ENCODE data around the gene SRSF2.
"Not testable (repeated sequence)": the region's sequence is repeated elsewhere in the genome, so short reads cannot be mapped to it uniquely, and the experiment has no call there.

SRSF2 gene

DNA sequence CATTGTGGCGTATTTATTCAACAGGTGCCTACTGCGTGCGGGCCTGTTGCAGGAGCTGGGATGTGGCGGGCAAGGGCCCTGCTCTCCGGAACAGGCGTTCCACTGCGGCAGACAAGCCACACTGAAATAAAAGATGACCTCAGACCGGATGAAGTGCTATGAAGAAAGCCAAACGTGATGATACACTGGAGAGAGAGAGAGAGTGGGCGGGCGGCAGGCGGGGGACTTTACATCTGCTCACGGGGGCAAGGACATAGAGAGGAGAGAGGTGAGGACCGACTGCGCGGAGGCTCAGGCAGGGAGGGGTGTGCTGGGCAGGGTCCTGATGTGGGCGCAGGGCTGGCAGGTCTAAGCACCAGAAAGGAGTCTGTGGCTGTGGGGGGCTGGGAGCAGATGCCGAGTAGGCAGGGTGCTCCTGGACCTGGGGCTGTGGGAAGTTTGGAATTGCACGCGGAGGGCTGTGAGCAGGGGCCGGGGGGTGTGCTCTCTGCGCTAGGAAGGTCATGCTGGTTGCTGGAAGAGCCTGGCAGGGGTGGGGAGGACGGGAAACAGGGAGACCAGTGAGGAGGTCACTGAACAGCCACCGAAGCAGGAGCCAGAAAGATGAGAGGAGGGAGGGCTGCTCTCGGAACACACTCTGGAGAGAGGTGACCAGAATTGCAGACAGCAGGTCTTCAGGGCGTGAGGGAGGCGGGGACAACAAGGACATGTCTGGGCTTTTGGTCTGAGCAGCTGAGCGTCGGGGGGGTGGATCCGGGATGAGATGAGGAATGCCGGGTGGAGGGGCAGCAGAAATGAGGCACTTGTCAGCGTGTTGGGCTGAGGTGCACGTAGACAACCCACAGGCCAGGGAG is 36.3 kb downstream of the SRSF2 start:
- Histone ChIP-seq H3K27ac (ENCODE audit: low read depth, low read length) (peak overlapping the region; percentile 98), H3K36me3 (ENCODE audit: control insufficient read depth, insufficient read depth, low read length) (no peaks in the 10 kb centered on the region), H3K27me3 (ENCODE audit: control insufficient read depth, insufficient read depth, low read length) (no peaks in the 10 kb centered on the region), H3K9ac (ENCODE audit: low read length) (peak overlapping the region; percentile 68), H3K4me3 (ENCODE audit: low read length) (peak overlapping the region; percentile 58), H3K4me1 (ENCODE audit: control insufficient read depth, insufficient read depth, low read length) (peaks cover 63% of the 10 kb centered on the region)

- peak overlapping the region; percentile 98 for H3K27ac ChIP-seq (ENCODE audit: low read depth, low read length)
- H3K36me3 ChIP-seq (ENCODE audit: control insufficient read depth, insufficient read depth, low read length): no peaks in the 10 kb centered on the region
- peak overlapping the region; percentile 58 for H3K4me3 ChIP-seq (ENCODE audit: low read length)
- H3K27me3 ChIP-seq (ENCODE audit: control insufficient read depth, insufficient read depth, low read length): no peaks in the 10 kb centered on the region
- H3K4me1 ChIP-seq (ENCODE audit: control insufficient read depth, insufficient read depth, low read length): peaks cover 62% of the 10 kb centered on the region
- no peak overlapping the region for H3K9ac ChIP-seq (ENCODE audit: low read length)
Measured at GRCh38 chr17:76700270-76700616, 36.9 kb downstream of the SRSF2 start.

DNA sequence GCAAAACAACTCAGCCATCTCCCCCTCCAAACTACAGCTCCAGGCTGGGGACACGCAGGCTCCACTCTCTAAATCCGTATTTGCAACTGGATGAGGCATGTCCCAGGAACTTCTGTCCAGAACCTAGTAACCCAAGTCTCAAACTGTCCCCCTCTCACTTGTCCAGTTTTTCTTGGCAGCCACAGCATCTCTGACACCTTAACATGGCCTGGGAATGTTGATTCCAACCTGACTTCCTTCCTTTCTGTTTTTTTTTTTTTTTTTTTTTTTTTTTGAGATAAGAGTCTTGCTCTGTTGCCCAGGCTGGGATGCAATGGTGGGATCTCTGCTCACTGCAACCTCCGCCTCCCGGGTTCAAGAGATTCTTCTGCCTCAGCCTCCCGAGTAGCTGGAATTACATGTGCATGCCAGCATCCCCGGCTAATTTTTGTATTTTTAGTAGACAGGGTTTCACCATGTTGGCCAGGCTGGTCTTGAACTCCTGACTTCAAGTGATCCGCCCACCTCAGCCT is 38.6 kb downstream of the SRSF2 start:
- H3K4me1 ChIP-seq (ENCODE audit: control insufficient read depth, insufficient read depth, low read length): peaks cover 59% of the 10 kb centered on the region
- H3K27me3 ChIP-seq (ENCODE audit: control insufficient read depth, insufficient read depth, low read length); H3K4me3 ChIP-seq (ENCODE audit: low read length); H3K9ac ChIP-seq (ENCODE audit: low read length); H3K36me3 ChIP-seq (ENCODE audit: control insufficient read depth, insufficient read depth, low read length): not testable (repeated sequence)
- H3K27ac ChIP-seq (ENCODE audit: low read depth, low read length): peak overlapping the region; percentile 98

DNA sequence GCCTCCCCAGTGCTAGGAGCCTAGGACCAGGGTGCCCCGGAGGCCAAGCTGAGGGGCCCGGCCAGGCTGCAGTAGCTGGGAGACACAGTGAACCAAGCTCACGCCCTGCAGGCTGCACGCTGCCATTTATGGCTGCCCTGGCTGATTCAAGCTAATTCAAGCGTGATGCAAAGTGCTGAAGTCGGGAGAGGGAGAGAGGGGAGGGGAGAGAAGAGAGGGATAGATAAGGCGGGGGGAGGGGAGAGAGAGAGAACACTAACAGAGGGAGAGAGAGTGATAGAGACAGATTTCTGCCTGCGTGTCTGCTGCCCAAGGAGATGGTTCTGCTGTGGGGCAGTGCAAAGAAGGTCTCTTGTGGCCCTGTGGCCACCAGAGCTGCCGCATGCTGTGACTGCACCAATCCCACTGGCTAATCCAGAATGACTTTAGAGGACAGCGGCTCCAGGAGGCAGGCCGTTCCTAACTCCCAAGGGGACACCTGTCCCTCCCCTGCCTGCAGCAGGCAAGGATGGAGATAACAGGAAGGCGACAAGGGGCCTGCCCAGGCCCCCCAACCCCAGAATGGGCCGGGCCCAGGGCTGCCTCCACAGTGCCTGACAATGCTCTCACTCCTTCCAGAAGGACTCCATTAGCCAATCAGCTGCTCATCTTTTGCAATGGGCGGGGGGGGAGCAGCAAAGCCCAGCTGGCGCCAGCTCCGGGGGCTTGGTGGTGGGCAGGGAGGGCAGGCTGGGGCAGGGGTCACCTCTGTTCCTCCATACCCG is 39.2 kb downstream of the SRSF2 start:
- no peaks in the 10 kb centered on the region for H3K36me3 ChIP-seq (ENCODE audit: control insufficient read depth, insufficient read depth, low read length)
- no peak overlapping the region for H3K9ac ChIP-seq (ENCODE audit: low read length)
- peak overlapping the region; percentile 98 for H3K27ac ChIP-seq (ENCODE audit: low read depth, low read length)
- H3K4me1 ChIP-seq (ENCODE audit: control insufficient read depth, insufficient read depth, low read length): peaks cover 56% of the 10 kb centered on the region
- peak overlapping the region; percentile 33 for H3K4me3 ChIP-seq (ENCODE audit: low read length)
- H3K27me3 ChIP-seq (ENCODE audit: control insufficient read depth, insufficient read depth, low read length): no peaks in the 10 kb centered on the region

- Histone ChIP-seq H3K27me3 (ENCODE audit: control insufficient read depth, insufficient read depth, low read length) (no peaks in the 10 kb centered on the region), H3K4me3 (ENCODE audit: low read length) (no peak overlapping the region), H3K9ac (ENCODE audit: low read length) (no peak overlapping the region), H3K36me3 (ENCODE audit: control insufficient read depth, insufficient read depth, low read length) (no peaks in the 10 kb centered on the region), H3K4me1 (ENCODE audit: control insufficient read depth, insufficient read depth, low read length) (peaks cover 56% of the 10 kb centered on the region), H3K27ac (ENCODE audit: low read depth, low read length) (peak overlapping the region; percentile 98)
Measured at GRCh38 chr17:76696763-76697701, 40.1 kb downstream of the SRSF2 start.

- Histone ChIP-seq H3K4me1 (ENCODE audit: control insufficient read depth, insufficient read depth, low read length) (peaks cover 52% of the 10 kb centered on the region), H3K27ac (ENCODE audit: low read depth, low read length) (peak overlapping the region; percentile 77), H3K27me3 (ENCODE audit: control insufficient read depth, insufficient read depth, low read length) (no peaks in the 10 kb centered on the region), H3K36me3 (ENCODE audit: control insufficient read depth, insufficient read depth, low read length) (no peaks in the 10 kb centered on the region), H3K4me3 (ENCODE audit: low read length) (peak overlapping the region; percentile 33), H3K9ac (ENCODE audit: low read length) (peak overlapping the region; percentile 21)
Measured at GRCh38 chr17:76695059-76695831, 41.9 kb downstream of the SRSF2 start.

DNA sequence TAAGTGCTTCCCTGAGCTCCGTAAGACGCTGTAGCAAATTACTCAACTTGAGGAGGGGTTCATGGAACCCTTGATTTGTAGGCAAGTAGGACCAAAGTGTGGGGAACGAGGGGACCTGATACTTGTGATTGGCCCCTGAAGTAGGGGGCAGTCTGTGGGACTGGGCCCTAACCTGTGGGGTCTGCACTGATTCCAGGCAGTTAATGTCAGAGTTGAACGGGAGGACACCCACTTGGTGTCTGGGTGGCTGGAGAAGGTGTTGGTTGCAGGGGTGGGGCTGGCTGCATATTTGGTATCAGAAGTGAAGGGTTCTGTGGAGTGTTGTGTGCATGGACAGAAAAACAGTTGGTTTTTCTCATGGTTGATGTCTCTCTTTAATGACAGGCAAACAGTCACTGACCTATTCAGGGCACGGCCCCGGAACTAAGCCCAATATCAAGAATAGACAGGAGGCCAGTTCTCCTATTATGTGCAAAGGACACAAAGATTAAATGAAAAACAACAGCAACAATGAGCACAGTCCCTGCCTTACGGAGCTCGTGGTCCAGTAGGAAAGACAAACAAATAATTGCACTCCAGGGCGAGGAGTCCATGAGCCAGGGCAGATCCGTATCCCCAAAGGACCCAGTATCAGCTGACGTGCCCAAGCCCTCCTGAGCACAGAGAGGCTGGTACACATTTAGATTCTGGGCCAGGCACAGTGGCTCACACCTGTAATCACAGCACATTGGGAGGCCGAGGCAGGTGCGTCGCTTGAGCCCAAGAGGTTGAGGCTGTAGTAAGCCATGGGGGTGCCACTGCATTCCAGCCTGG is 45.5 kb downstream of the SRSF2 start:
- no peak overlapping the region for H3K9ac ChIP-seq (ENCODE audit: low read length)
- H3K27me3 ChIP-seq (ENCODE audit: control insufficient read depth, insufficient read depth, low read length): no peaks in the 10 kb centered on the region
- H3K4me3 ChIP-seq (ENCODE audit: low read length): no peak overlapping the region
- peaks cover 52% of the 10 kb centered on the region for H3K4me1 ChIP-seq (ENCODE audit: control insufficient read depth, insufficient read depth, low read length)
- H3K36me3 ChIP-seq (ENCODE audit: control insufficient read depth, insufficient read depth, low read length): no peaks in the 10 kb centered on the region
- peak overlapping the region; percentile 58 for H3K27ac ChIP-seq (ENCODE audit: low read depth, low read length)

DNA sequence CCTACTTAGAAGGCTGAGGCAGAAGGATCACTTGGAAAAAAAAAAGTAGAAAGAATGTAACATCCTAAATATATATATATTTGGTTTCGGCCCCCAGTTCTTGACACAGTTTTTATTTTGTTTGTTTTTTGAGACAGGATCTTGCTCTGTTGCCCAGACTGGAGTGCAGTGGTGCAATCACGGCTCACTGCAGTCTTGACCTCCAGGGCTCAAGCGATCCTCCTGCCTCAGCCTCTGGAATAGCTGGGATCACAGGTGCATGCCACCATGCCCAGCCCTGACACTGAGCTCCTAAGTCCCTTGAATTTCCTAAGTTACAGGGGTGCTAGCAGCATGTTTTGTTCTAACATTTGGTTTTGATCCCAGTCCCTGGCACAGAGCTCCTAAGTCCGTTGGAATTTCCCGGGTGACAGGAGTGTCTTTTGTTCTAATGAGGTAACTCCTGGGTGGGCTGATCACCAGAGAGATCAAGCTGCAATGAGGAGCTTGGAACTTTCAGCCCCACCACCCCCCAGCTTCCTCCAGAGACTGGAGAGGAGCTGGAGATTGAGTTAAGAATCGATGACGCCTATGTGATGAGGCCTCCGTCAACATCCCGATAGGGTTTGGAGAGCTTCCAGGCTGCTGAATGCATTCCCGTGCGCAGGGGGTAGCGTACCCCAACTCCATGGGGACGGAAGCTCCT is 46.4 kb downstream of the SRSF2 start:
- Histone ChIP-seq H3K4me1 (ENCODE audit: control insufficient read depth, insufficient read depth, low read length) (peaks cover 56% of the 10 kb centered on the region), H3K27me3 (ENCODE audit: control insufficient read depth, insufficient read depth, low read length) (no peaks in the 10 kb centered on the region), H3K9ac (ENCODE audit: low read length) (no peak overlapping the region), H3K27ac (ENCODE audit: low read depth, low read length) (peak overlapping the region; percentile 58), H3K4me3 (ENCODE audit: low read length) (no peak overlapping the region), H3K36me3 (ENCODE audit: control insufficient read depth, insufficient read depth, low read length) (no peaks in the 10 kb centered on the region)

DNA sequence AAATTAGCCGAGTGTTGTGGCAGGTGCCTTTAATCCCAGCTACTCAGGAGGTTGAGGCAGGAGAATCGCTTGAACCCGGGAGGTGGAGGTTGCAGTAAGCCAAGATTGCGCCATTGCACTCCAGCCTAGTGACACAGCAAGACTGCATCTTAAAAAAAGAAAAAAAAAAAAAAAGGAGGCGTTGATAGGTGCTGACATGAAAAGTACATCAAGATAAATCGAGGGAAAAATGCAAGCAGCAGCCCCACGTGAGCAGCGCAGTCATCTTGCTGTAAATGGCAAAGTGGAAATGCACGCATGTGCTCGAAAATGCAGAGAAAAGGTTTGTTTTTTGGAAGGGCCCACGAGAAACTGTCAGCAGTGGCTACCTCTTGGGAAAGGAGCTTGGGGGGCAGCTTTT is 47.3 kb downstream of the SRSF2 start:
- Histone ChIP-seq H3K9ac (ENCODE audit: low read length) (no peak overlapping the region), H3K4me3 (ENCODE audit: low read length) (no peak overlapping the region), H3K36me3 (ENCODE audit: control insufficient read depth, insufficient read depth, low read length) (no peaks in the 10 kb centered on the region), H3K27me3 (ENCODE audit: control insufficient read depth, insufficient read depth, low read length) (no peaks in the 10 kb centered on the region), H3K27ac (ENCODE audit: low read depth, low read length) (peak overlapping the region; percentile 95), H3K4me1 (ENCODE audit: control insufficient read depth, insufficient read depth, low read length) (peaks cover 51% of the 10 kb centered on the region)

GRCh38 chr17:76688165-76688622 is 48.9 kb downstream of the SRSF2 start:
- Histone ChIP-seq H3K27me3 (ENCODE audit: control insufficient read depth, insufficient read depth, low read length) (no peaks in the 10 kb centered on the region), H3K36me3 (ENCODE audit: control insufficient read depth, insufficient read depth, low read length) (peaks cover 4% of the 10 kb centered on the region), H3K4me3 (ENCODE audit: low read length) (peak overlapping the region; percentile 26), H3K27ac (ENCODE audit: low read depth, low read length) (peak overlapping the region; percentile 95), H3K9ac (ENCODE audit: low read length) (no peak overlapping the region), H3K4me1 (ENCODE audit: control insufficient read depth, insufficient read depth, low read length) (peaks cover 59% of the 10 kb centered on the region)
